Measurements from ENCODE around the gene CARM1.

DNA sequence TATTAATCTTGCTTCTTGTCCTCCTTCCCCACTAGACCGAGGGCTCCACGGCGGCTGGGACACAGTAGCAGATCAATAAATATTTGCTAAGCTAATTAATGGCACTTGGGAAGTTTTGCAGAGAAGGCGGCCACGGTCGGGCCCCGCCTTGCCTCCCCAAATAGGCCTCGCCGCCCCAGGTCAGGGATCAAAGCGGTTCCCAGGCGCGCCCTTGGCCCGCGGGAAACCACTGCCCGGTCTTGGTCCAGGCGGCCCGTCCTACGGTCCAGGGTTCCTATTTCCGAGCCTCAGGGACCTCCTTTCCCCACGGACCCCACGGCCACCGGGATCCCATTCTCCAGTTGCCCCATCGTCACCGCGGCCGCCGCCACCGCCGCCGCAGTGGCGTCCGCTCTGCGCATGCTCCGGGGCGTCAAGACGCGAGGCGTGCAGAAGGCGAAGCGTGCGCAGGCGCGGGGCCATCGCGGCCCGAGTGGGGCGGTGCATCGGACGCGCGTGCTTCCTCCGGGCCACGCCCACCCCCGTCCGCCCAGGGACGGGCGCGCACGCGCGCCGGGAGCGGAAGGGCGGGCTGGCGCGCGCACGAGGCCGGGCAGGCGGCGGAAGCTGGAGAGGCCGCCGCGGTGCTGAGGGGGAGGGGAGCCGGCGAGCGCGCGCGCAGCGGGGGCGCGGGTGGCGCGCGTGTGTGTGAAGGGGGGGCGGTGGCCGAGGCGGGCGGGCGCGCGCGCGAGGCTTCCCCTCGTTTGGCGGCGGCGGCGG lies 89.1 kb downstream of the CARM1 start, which contains the start of gene SMARCA4:
- TF ChIP-seq, protein P1, sequence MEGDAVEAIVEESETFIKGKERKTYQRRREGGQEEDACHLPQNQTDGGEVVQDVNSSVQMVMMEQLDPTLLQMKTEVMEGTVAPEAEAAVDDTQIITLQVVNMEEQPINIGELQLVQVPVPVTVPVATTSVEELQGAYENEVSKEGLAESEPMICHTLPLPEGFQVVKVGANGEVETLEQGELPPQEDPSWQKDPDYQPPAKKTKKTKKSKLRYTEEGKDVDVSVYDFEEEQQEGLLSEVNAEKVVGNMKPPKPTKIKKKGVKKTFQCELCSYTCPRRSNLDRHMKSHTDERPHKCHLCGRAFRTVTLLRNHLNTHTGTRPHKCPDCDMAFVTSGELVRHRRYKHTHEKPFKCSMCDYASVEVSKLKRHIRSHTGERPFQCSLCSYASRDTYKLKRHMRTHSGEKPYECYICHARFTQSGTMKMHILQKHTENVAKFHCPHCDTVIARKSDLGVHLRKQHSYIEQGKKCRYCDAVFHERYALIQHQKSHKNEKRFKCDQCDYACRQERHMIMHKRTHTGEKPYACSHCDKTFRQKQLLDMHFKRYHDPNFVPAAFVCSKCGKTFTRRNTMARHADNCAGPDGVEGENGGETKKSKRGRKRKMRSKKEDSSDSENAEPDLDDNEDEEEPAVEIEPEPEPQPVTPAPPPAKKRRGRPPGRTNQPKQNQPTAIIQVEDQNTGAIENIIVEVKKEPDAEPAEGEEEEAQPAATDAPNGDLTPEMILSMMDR (IDR thresholded peaks at IDR 0.05), result no peak
- TF ChIP-seq EZH2 (IDR thresholded peaks at IDR 0.05; ENCODE audit: borderline replicate concordance, insufficient read depth, low read depth, low read length, poor library complexity, severe bottlenecking), result no peak
